IPS-20b (cell line): ENCODE results near the gene CDH11.

ENCODE experiments used
- H3K27ac ChIP-seq: one replicate; pipeline ENCODE4 v1.5.1; 2013; ENCODE audit warnings: low read length
- H3K27me3 ChIP-seq: 2 replicates; pipeline ENCODE4 v1.6.1; 2013; ENCODE audit warnings: mild to moderate bottlenecking, low read length, inconsistent platforms; ENCODE audit not compliant: insufficient read depth
- H3K36me3 ChIP-seq: 2 replicates; pipeline ENCODE4 v1.6.1; 2013; ENCODE audit warnings: low read depth, mild to moderate bottlenecking, inconsistent platforms, low read length, moderate library complexity; ENCODE audit not compliant: insufficient read depth
- H3K4me1 ChIP-seq: 2 replicates; pipeline ENCODE4 v1.6.1; 2013; ENCODE audit warnings: mild to moderate bottlenecking, control low read depth, inconsistent platforms, low read length, moderate library complexity; ENCODE audit not compliant: insufficient read depth
- H3K4me3 ChIP-seq: 2 replicates; pipeline ENCODE4 v1.5.1; 2013; ENCODE audit warnings: mild to moderate bottlenecking, low read length, inconsistent platforms
- H3K9ac ChIP-seq: 2 replicates; pipeline ENCODE4 v1.6.1; 2013; ENCODE audit warnings: low read depth, mild to moderate bottlenecking, inconsistent platforms, low read length, moderate library complexity
- H3K9me3 ChIP-seq: 2 replicates; pipeline ENCODE4 v1.6.1; 2013; ENCODE audit warnings: mild to moderate bottlenecking, low read depth, low read length, inconsistent platforms; ENCODE audit not compliant: insufficient read depth

Gene CDH11

GRCh38 chr16:65044026-65044425 lies 77.8 kb downstream of the CDH11 start:
- Histone ChIP-seq H3K4me3 (no peak overlapping the region), H3K36me3 (no peaks in the 10 kb centered on the region), H3K27ac (no peak overlapping the region), H3K4me1 (no peaks in the 10 kb centered on the region), H3K9ac (no peak overlapping the region), H3K9me3 (no peaks in the 10 kb centered on the region), H3K27me3 (no peaks in the 10 kb centered on the region)

DNA sequence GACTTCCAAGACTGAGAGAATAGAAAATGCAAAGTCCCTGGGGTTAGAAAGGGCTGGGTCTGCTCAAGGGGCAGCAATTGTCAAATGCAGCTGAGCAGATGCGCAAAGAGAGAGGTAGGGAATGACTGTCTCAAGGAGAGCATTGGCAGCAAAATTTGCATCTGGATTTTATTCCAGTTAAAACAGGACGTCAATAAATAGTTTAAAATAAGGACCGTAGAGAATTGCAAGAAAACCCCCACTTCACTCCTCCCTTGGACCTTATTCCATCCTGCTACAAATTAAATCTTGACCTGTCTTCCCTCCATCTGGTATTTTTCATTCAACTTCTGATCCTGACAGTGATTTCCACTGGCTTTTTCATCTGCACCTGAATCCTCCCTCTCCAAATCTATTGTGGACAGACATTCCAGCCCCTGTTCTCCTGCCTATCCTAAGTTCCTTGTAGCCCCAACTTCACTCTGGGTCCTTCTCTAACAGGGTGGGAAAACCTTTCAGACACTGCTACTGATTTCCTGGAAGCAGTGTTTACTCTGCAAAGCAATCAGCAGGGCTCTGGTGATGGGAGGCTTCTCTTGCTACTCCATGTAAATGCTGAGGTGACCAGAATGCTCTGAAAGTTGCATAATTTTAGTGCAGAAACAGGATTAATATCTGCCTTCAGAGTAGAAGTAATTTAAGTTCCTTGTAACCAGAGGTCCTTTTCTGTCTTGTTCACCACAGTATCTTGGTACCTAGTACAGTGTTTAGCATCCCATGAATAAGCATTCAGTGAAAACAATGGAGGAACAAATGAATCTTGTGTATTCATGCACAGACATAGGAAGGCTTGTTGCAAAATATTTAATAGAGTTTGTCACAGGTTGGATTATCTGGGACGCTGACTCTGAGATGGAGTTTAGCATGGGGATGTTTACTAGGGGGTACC lies 79.2 kb downstream of the CDH11 start:
- Histone ChIP-seq H3K36me3 (no peaks in the 10 kb centered on the region), H3K27me3 (no peaks in the 10 kb centered on the region; the same call in 1 of the 2 replicates), H3K9me3 (no peaks in the 10 kb centered on the region), H3K27ac (no peak overlapping the region), H3K9ac (no peak overlapping the region), H3K4me1 (peaks cover 7% of the 10 kb centered on the region; the same call in 1 of the 2 replicates), H3K4me3 (no peak overlapping the region)

DNA sequence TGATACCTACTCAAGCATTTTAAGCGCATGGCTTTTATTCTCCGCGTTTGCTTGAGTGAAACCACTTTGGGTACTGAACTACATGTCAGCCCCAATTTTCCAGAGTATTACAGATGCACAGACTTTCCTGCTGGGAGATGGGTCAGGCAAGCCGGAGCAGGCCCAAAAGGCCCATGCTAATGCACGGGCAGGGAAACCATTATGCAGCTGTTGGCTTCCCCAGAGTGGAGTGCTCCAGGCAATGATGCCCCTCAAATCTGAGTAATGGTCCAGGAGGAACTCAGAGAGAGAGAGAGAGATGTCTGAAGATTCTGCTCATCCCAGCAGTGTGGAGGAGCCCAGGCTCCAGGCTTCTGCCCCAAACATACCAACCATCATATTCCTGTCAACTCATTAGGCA lies 80.2 kb downstream of the CDH11 start:
- no peaks in the 10 kb centered on the region; the same call in 1 of the 2 replicates for H3K27me3 ChIP-seq
- H3K27ac ChIP-seq: no peak overlapping the region
- H3K9me3 ChIP-seq: no peaks in the 10 kb centered on the region
- no peak overlapping the region for H3K9ac ChIP-seq
- H3K4me3 ChIP-seq: no peak overlapping the region
- H3K4me1 ChIP-seq: peaks cover 9% of the 10 kb centered on the region; the same call in 1 of the 2 replicates
- no peaks in the 10 kb centered on the region for H3K36me3 ChIP-seq

DNA sequence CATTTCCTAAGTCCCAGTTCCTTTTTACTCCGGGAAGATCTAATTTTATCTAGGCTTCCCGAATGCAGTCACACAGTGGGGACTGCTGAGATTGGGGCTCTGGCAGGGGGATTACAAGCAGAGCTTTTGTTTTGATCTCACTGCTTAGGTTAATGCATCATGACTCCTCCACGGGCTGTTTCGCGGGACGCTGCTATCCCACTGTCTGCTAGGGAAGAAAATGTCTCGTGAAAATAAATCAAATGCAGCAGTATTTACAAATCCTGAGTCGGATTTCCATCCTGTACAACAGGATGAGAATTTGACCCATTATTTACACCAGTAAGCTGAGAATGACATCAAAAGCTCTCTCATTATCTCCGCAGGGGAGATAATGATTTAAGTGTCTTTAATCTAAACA lies 83.8 kb downstream of the CDH11 start:
- H3K27ac ChIP-seq: no peak overlapping the region
- H3K4me1 ChIP-seq: peaks cover 12% of the 10 kb centered on the region; the same call in 1 of the 2 replicates
- H3K36me3 ChIP-seq: no peaks in the 10 kb centered on the region
- H3K9ac ChIP-seq: no peak overlapping the region
- H3K27me3 ChIP-seq: no peaks in the 10 kb centered on the region; the same call in 1 of the 2 replicates
- H3K9me3 ChIP-seq: no peaks in the 10 kb centered on the region
- H3K4me3 ChIP-seq: no peak overlapping the region

DNA sequence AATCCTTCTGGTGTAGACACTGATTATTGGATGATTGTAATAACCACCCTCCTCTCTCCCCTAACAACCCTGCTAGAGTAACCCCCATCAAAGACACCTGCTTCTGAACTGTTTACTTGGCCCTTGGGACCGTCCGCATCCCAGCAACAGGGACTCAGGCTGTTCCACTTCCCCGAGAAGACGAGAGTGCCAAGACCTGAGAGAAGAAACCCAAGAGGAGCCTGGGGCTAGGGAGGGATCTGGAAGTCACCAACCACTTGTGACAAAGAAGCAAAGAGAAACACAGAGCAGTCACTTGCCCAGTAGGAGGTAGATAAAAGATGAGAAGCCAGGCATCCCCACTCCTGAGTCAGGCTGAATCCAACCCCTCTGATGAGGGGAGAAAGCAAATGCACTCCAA lies 84.3 kb downstream of the CDH11 start:
- no peak overlapping the region for H3K27ac ChIP-seq
- no peaks in the 10 kb centered on the region for H3K9me3 ChIP-seq
- H3K4me1 ChIP-seq: peaks cover 12% of the 10 kb centered on the region; the same call in 1 of the 2 replicates
- no peak overlapping the region for H3K9ac ChIP-seq
- H3K27me3 ChIP-seq: no peaks in the 10 kb centered on the region; the same call in 1 of the 2 replicates
- H3K36me3 ChIP-seq: no peaks in the 10 kb centered on the region
- H3K4me3 ChIP-seq: no peak overlapping the region

DNA sequence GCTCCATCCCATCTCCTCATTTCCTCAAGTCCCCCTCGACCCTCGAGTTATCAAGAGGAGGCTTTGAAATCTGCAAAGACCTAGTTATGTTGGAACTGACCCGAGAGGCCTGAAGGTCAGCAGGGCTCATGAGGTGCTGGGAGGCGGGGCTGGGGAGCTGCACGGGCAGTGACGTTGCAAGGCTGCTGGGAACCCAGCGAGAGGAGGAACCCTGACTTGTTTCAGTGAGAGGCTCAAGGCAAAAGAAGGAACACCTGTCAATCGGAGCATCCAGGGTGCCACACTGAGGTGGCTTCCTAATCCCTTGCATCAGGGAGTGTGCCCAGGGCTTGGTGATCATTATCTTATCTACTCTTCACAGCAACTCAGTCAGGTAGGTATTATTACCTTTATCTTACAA lies 86.9 kb downstream of the CDH11 start:
- H3K9me3 ChIP-seq: no peaks in the 10 kb centered on the region
- H3K4me1 ChIP-seq: peaks cover 12% of the 10 kb centered on the region; the same call in 1 of the 2 replicates
- H3K27me3 ChIP-seq: no peaks in the 10 kb centered on the region; the same call in 1 of the 2 replicates
- no peak overlapping the region for H3K4me3 ChIP-seq
- H3K27ac ChIP-seq: no peak overlapping the region
- no peaks in the 10 kb centered on the region for H3K36me3 ChIP-seq
- H3K9ac ChIP-seq: no peak overlapping the region

GRCh38 chr16:65032387-65032786 lies 89.5 kb downstream of the CDH11 start:
- no peak overlapping the region for H3K27ac ChIP-seq
- H3K4me3 ChIP-seq: no peak overlapping the region
- peaks cover 3% of the 10 kb centered on the region; the same call in 1 of the 2 replicates for H3K4me1 ChIP-seq
- H3K27me3 ChIP-seq: no peaks in the 10 kb centered on the region
- no peaks in the 10 kb centered on the region for H3K36me3 ChIP-seq
- H3K9me3 ChIP-seq: no peaks in the 10 kb centered on the region
- H3K9ac ChIP-seq: no peak overlapping the region

DNA sequence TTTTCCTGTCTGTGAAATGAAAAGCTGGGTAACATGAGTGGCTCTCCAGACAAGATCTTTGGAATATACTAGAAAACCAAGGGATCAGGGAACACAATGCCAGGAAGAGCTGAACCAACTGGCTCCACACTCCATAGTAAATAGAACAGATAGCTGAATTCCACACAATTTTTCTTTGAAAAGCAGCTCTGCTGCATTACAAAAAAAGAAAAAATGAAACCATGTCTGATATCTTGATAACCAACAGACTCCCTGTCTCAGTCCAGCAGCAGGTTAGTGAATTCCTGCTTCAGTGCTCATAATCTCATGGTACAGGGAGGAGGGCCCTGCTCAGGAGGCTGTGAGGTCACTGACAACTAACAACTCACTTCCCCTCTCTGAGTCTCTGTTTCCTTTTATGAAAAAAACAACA lies 97.1 kb downstream of the CDH11 start:
- Histone ChIP-seq H3K36me3 (no peaks in the 10 kb centered on the region), H3K27me3 (no peaks in the 10 kb centered on the region), H3K9ac (no peak overlapping the region), H3K27ac (no peak overlapping the region), H3K4me3 (no peak overlapping the region), H3K4me1 (peaks cover 4% of the 10 kb centered on the region), H3K9me3 (no peaks in the 10 kb centered on the region)

DNA sequence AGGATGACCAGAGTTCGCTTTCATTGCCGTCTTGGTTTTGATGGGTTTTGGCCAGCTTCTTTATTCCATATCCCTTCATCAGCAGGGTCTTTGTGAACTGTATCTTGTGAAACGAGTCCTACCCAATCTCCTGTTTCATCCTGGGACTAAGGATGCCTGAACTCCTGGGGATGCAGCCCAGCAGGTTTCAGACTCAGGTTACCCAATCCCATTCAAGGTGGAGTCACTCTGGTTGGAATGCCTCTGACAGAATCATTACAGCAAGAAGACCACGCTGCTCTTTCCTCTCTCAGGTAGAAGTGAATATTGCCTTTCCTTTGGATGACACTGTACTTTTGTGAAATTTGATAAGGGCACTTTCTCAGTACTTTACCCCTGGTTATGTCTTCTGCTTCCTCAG lies 98.1 kb downstream of the CDH11 start:
- no peak overlapping the region for H3K9ac ChIP-seq
- H3K9me3 ChIP-seq: peaks cover 5% of the 10 kb centered on the region; the same call in 1 of the 2 replicates
- no peaks in the 10 kb centered on the region for H3K27me3 ChIP-seq
- no peak overlapping the region for H3K4me3 ChIP-seq
- peaks cover 4% of the 10 kb centered on the region for H3K4me1 ChIP-seq
- H3K27ac ChIP-seq: no peak overlapping the region
- H3K36me3 ChIP-seq: no peaks in the 10 kb centered on the region

GRCh38 chr16:65021852-65022595 lies 99.8 kb downstream of the CDH11 start:
- Histone ChIP-seq H3K9me3 (peaks cover 10% of the 10 kb centered on the region; the same call in 1 of the 2 replicates), H3K27me3 (no peaks in the 10 kb centered on the region), H3K27ac (no peak overlapping the region), H3K9ac (no peak overlapping the region), H3K36me3 (no peaks in the 10 kb centered on the region), H3K4me1 (peaks cover 4% of the 10 kb centered on the region), H3K4me3 (no peak overlapping the region)

- Histone ChIP-seq H3K36me3 (no peaks in the 10 kb centered on the region), H3K27me3 (no peaks in the 10 kb centered on the region), H3K27ac (no peak overlapping the region), H3K4me3 (no peak overlapping the region), H3K4me1 (peaks cover 4% of the 10 kb centered on the region; the same call in 1 of the 2 replicates), H3K9ac (no peak overlapping the region), H3K9me3 (peaks cover 10% of the 10 kb centered on the region; the same call in 1 of the 2 replicates)
Observed at GRCh38 chr16:65016754-65017153, 105.1 kb downstream of the CDH11 start.
